IPS-15b (cell line): Measurements from ENCODE around the gene RPGR.

Source experiments
- H3K27me3 ChIP-seq: one replicate; pipeline ENCODE4 v1.6.1; 2013; ENCODE audit warnings: low read length; ENCODE audit not compliant: control insufficient read depth, insufficient read depth
- H3K36me3 ChIP-seq: one replicate; pipeline ENCODE4 v1.6.1; 2013; ENCODE audit warnings: low read length; ENCODE audit not compliant: control insufficient read depth, insufficient read depth
- H3K4me1 ChIP-seq: one replicate; pipeline ENCODE4 v1.6.1; 2013; ENCODE audit warnings: mild to moderate bottlenecking, low read length; ENCODE audit not compliant: control insufficient read depth, insufficient read depth
- H3K4me3 ChIP-seq: one replicate; pipeline ENCODE4 v1.5.1; 2013; ENCODE audit warnings: low read depth, low read length
- H3K9ac ChIP-seq: one replicate; pipeline ENCODE4 v1.6.1; 2013; ENCODE audit warnings: low read depth, mild to moderate bottlenecking, low read length
- H3K9me3 ChIP-seq: one replicate; pipeline ENCODE4 v1.6.1; 2013; ENCODE audit warnings: mild to moderate bottlenecking, low read length; ENCODE audit not compliant: control insufficient read depth, insufficient read depth

Gene RPGR

DNA sequence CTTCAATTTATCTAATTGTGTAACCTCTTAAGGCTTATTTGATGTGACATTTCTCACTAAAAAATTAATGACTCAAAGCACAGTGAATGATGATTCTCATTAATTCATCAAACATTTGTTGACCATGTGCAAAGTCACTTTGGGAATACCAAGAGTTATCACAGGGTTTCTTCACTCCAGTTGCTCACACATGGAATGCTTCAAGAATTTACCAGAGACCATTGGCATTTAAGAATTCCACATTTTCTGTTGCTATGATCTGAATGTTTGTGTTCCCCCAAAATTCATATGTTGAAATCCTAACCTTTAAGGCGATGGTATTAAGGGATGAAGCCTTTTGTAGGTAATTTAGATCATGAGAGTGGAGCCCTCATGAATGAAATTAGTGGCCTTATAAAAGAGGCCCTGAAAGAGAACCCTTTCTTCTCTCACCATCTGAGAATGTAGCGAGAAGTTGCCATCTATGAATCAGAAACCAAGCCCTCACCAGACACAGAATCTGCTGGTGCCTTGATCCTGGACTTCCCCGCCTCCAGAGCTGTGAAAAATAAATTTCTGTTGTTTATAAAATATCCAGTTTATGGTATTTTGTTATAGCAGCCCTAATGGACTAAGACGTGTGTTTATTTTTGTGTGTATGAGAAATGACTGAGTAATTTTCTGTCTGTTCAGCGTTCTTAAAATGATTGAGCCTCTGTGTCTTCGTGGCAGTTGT is 90.3 kb downstream of the RPGR start:
- Histone ChIP-seq H3K4me3 (no peak overlapping the region), H3K9me3 (peaks cover 3% of the 10 kb centered on the region), H3K9ac (no peak overlapping the region), H3K27me3 (no peaks in the 10 kb centered on the region), H3K4me1 (no peaks in the 10 kb centered on the region), H3K36me3 (no peaks in the 10 kb centered on the region)

DNA sequence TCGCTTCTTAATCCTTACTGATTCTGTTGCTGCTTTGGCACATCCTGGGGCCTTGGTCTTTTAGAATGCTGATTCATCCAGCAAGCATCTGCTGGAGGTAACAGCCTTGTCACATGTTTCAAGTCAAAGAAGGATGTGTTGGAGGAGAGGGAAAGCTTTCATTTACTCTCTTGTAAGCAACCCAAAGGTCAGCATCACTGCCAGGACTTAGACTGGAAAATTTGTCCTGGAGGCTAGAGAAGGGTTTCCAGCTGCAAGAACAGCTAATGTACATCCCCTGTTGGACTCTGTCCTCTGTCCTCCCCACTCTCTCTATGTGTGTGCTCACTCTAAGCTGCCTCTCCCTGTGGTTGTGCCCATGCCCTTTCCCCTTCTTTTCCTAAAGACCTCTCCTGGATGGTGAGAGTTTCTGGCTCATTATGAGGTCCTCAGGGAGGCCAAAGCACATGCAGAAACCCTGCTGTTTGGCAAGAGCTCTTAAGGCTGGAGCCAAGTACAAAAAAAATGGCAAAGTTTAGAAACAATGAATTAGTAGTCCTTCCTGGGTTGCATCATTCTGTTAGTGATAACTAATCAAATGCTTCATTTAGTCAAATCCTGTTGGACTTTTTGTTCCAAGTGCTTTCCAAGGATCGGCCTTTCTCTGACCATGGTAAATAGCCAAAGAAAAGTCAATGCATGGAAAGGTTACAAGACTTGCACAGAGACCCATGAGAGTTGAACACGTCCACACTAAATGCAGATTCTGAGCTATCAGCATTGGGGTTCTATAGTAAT is 93.2 kb downstream of the RPGR start:
- Histone ChIP-seq H3K27me3 (no peaks in the 10 kb centered on the region), H3K4me1 (no peaks in the 10 kb centered on the region), H3K9me3 (peaks cover 3% of the 10 kb centered on the region), H3K9ac (no peak overlapping the region), H3K36me3 (no peaks in the 10 kb centered on the region), H3K4me3 (no peak overlapping the region)

DNA sequence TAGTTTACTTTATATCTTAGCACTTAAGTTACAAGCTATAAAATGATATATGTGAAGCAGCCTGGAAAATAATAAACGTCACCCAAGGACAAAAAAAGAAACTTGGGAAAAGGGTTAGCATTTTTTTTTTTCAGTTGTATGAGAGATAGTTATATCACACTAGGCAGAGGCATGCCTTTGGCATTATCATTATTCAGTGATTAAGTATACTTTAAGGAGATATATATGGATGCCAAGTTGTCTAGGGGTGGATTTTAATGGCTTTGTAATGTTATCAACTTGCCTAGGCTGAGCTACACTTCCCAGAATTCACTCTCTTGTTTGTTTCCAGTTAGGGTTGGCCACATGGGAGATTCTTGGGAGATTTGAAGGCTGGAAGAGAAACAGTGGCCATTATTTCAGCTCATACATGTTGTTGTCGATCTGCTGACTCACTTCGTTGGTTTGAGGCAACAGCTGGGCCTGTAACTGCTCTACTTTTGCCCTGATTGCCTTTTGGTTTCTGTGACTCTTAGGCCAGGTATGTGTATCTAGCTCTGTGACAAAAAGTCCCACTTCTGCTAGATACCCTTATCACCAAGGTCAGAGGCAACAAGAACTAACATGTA is 95.1 kb downstream of the RPGR start:
- H3K27me3 ChIP-seq = no peaks in the 10 kb centered on the region
- no peaks in the 10 kb centered on the region for H3K36me3 ChIP-seq
- no peaks in the 10 kb centered on the region for H3K9me3 ChIP-seq
- no peaks in the 10 kb centered on the region for H3K4me1 ChIP-seq
- H3K9ac ChIP-seq = no peak overlapping the region
- H3K4me3 ChIP-seq = no peak overlapping the region

DNA sequence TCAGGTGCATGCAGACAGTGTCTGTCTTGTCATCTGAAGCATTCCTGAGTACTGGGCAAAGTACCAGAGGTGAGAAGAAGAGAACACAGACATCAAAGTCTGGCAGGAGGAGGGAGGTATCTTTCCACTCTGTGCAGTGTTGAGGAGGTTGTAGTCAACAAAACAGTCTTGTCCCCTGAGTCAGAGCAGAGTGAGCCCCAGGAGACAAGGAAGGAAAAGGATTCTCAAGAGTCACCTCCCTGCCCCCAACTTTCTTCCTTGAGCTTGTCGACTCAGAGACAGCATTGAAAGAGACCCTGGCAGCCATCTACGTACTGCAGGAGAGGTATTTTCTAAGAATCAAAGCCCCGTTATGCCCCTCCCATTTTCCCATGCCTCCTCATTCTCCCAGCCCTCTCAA is 102.2 kb downstream of the RPGR start:
- no peaks in the 10 kb centered on the region for H3K4me1 ChIP-seq
- H3K9ac ChIP-seq = no peak overlapping the region
- no peaks in the 10 kb centered on the region for H3K36me3 ChIP-seq
- peaks cover 20% of the 10 kb centered on the region for H3K27me3 ChIP-seq
- no peaks in the 10 kb centered on the region for H3K9me3 ChIP-seq
- no peak overlapping the region for H3K4me3 ChIP-seq

DNA sequence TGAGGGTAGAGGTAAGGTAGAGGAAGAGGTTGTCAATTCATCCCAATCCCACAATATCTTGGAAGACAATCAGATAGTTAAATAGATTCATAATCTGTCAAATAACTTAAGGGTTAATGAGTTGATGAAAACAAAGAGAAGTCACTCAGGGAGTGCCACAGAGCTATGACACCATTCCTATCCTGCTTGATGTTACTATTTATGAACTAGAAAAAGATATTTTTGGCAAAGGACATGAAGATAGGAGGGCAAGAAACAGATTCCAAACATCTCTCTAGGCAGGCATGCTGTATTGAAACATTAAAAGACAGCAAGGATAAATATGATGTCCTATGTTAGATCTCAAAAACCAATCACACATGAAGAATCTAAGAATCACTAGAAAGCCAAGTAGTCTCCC is 103.1 kb downstream of the RPGR start:
- Histone ChIP-seq H3K36me3 (no peaks in the 10 kb centered on the region), H3K9ac (no peak overlapping the region), H3K4me3 (no peak overlapping the region), H3K9me3 (no peaks in the 10 kb centered on the region), H3K27me3 (peaks cover 24% of the 10 kb centered on the region), H3K4me1 (no peaks in the 10 kb centered on the region)

DNA sequence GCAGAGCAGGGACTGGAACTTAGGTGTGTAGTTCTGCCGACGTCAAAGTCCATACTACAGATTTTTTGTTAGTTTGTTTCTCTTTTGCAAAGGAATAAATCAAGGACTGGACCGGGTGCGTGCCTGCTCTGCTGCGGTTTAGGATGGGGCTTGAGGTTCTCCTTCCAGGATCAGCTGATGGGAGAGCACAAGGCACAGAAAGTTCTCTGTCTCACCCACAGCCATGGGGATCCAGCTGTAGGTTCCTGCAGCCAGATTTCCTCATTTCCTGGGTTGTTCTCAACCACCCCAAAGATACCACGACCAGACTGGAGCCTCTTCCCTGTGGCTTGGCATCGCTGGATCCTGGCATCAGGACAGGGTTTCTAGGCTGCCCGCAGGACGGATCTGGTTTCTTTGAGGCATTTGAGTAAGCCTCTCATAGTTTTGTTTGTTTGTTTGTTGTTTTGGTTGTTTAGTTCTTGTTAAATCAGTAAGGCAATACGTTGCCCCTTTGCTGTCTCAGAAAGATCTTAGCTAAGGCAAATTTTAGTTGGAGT is 105.8 kb downstream of the RPGR start:
- Histone ChIP-seq H3K9me3 (no peaks in the 10 kb centered on the region), H3K4me1 (no peaks in the 10 kb centered on the region), H3K4me3 (peak overlapping the region; percentile 55), H3K36me3 (no peaks in the 10 kb centered on the region), H3K9ac (peak overlapping the region; percentile 12), H3K27me3 (peaks cover 24% of the 10 kb centered on the region)

DNA sequence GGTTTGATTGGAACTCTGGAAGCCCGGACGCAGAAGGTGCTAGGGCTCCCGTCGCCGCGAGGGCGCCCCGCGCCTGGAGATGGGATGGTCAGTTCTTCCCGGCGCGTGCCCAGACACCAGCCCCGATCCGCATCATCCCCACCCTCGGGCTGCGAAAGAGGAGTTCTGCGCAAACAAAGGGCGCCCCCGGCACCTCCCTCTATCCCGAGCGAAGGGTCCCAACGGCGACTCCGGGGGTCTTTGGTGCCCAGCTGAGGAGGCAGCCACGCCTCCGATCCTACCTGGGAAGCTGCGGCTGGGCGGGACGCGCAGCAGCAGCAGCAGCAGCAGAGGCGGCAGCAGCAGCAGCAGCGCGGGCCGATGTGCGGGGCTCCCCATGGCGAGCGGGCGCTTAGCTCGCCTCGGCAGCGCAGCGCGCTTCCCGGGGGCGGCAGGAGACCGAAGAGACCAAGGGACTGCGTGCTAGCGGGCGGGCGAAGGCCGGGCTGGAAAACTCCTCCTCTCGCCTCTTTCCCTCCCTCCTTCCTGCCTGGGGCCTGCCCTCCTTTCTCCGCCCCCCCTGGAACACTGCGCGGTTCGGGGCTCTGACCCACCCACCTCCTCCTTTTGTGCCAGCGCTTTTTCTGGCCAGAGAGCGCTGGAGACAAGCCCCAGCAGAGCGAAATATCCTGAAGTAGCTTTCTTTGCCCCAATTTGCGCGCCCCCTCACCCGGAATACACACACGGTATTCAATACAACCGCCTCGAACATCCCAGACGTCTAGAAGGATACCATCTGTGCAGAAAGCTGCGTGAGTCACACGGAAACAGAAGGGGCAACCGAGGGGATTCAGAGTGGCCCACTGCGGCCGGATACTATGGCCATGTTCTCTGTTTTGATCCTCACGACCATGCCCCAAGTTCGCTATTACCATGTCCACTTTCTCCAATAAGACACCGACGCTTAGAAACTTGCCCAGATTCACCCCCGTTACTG is 106.6 kb downstream of the RPGR start, which contains the start of gene SRPX:
Gene SRPX (minus strand): TSS at position 457 of the 976 bp plus-strand sequence. CDS start 79 bp downstream, at position 378.
- H3K4me3 ChIP-seq = peak within 1 kb of the TSS; percentile 55
- no peaks in the 10 kb centered on the region for H3K4me1 ChIP-seq
- no peaks in the 10 kb centered on the region for H3K36me3 ChIP-seq
- H3K27me3 ChIP-seq = peaks cover 24% of the 10 kb centered on the region
- peak within 1 kb of the TSS; percentile 12 for H3K9ac ChIP-seq
- no peaks in the 10 kb centered on the region for H3K9me3 ChIP-seq

DNA sequence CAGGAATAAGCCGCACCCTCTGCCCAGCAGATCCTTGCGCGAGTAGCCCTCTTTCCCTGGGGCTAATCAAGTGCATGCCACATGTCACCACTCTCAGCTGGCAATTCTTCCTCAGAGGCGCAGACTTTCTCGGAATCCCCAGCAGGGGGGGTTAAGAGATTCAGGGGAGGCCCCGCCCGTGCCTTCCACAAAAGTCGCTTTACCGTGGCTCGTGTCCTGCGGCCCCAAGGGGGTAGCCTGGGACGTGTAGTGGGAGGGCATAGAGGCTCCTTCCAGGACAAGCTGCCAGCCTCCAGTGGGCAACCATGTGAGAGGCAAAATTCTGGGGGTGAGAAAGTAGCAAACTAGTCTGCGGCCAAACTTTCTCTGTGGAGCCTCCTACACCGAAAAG is 107.3 kb downstream of the RPGR start:
- Histone ChIP-seq H3K9ac (no peak overlapping the region), H3K27me3 (peaks cover 24% of the 10 kb centered on the region), H3K9me3 (no peaks in the 10 kb centered on the region), H3K4me3 (peak overlapping the region; percentile 55), H3K36me3 (no peaks in the 10 kb centered on the region), H3K4me1 (no peaks in the 10 kb centered on the region)
